Bronchial epithelial cell (primary cell): ENCODE data around the gene PTPRA. TPM values are rescaled to one million over a fixed set of nuclear protein-coding genes. Genes with fewer than 3 reads are reported as not detected.
A peak's percentile ranks its signal among the peaks of the same experiment; 100 is the strongest.

Experiments
- DNase-seq: peaks from one replicate; pipeline ENCODE4 v3.0.0-alpha.2; 2010; ENCODE audit warnings: low read depth
- FAIRE-seq: peaks from 2 replicates; lab custom pipeline; 2011; peaks lifted over from hg19 to GRCh38; lab: Jason Lieb, UNC
- H3K27me3 ChIP-seq: 2 replicates; pipeline ENCODE4 v1.5.1; 2011; ENCODE audit warnings: low read length; ENCODE audit not compliant: control insufficient read depth, insufficient read depth
- H3K36me3 ChIP-seq: 2 replicates; pipeline ENCODE4 v1.5.1; 2011; ENCODE audit warnings: low read length; ENCODE audit not compliant: control insufficient read depth, insufficient read depth
- H3K4me3 ChIP-seq: 2 replicates; pipeline ENCODE4 v1.5.1; 2011; ENCODE audit warnings: mild to moderate bottlenecking, low read depth, low read length, control low read depth
- total RNA-seq: library from RNA; depleted of rRNA; stranded (reverse); fragments of >200 nt; gene quantifications from 2 replicates; pipeline ENCODE4 v1.2.1, GENCODE V29; 2014
- TF ChIP-seq, protein P1 (sequence below): IDR thresholded peaks from 2 replicates; pipeline ENCODE4 v1.5.1; 2011; ENCODE audit warnings: mild to moderate bottlenecking, moderate library complexity, low read length, control low read depth, inconsistent platforms; ENCODE audit not compliant: insufficient read depth, severe bottlenecking

Gene PTPRA
- total RNA-seq, 1 donor from 2014 or later, result 20.8 TPM

DNA sequence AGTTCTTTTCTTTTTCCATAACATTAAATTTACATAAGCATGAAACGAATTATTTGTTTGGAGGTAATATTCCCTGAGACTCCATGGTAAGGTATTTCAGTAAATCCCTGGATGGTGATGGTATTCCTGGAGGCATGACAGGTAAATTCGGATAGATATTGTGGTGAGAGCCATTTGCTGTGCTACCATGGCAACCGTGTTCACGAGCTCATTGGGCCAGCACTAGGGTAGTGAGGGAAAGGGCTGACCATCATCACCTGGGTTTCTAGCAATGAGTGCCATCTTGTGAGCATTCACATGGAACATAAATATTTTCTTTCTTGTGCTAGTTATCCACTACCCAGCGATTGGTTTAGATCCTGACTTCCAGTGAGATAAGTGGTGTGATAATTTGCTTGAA is 118.3 kb downstream of the PTPRA start:
- Histone ChIP-seq H3K27me3 (no peaks in the 10 kb centered on the region), H3K4me3 (no peak overlapping the region), H3K36me3 (peaks cover 15% of the 10 kb centered on the region)
- TF ChIP-seq, protein P1, sequence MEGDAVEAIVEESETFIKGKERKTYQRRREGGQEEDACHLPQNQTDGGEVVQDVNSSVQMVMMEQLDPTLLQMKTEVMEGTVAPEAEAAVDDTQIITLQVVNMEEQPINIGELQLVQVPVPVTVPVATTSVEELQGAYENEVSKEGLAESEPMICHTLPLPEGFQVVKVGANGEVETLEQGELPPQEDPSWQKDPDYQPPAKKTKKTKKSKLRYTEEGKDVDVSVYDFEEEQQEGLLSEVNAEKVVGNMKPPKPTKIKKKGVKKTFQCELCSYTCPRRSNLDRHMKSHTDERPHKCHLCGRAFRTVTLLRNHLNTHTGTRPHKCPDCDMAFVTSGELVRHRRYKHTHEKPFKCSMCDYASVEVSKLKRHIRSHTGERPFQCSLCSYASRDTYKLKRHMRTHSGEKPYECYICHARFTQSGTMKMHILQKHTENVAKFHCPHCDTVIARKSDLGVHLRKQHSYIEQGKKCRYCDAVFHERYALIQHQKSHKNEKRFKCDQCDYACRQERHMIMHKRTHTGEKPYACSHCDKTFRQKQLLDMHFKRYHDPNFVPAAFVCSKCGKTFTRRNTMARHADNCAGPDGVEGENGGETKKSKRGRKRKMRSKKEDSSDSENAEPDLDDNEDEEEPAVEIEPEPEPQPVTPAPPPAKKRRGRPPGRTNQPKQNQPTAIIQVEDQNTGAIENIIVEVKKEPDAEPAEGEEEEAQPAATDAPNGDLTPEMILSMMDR, result no peak
- FAIRE-seq, result no peak
- DNase-seq, result no peak

DNA sequence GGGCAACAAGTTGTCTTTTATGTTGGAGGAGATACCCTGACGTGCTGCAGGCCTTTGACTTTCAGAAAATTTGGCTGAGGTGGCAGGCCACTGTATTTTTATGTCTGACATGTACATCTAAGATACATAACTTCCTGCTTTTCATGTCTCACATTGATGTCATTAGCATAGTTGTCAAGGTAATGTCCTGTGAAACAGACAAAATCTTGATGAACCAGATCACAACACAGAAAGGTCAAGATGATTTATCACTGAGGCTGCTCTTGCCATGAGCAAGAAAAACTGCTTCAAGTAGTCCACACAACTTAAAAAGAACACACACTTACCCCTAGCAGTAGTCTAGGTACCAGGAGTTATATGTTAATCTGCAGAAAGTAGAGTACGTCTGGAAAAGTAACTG is 120.0 kb downstream of the PTPRA start:
- no peaks in the 10 kb centered on the region for H3K27me3 ChIP-seq
- FAIRE-seq (no peak), DNase-seq (no peak)
- H3K4me3 ChIP-seq, result no peak overlapping the region
- H3K36me3 ChIP-seq, result peaks cover 10% of the 10 kb centered on the region
- TF ChIP-seq, protein P1, result no peak

DNA sequence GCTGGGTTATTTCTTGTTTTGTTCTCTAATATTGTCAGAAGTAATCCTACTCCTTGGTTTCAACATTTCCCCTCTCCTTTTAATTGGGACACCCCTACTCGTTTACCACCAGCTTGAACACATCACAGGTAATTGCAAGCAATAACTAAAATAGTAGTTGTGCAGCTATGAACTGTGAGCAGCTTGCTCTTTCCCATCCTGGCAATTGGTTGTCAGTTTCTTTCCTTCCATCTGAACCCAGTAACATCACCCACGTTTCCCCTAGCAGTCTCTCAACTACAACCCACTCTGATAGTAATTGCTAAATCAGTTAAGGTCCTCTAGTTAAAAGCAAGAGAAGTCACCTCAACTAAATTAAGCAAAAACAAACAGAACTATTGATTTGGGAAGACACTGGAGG is 122.5 kb downstream of the PTPRA start:
- Histone ChIP-seq H3K27me3 (no peaks in the 10 kb centered on the region), H3K4me3 (no peak overlapping the region), H3K36me3 (peaks cover 6% of the 10 kb centered on the region)
- TF ChIP-seq, protein P1, result no peak
- DNase-seq (no peak), FAIRE-seq (no peak)

DNA sequence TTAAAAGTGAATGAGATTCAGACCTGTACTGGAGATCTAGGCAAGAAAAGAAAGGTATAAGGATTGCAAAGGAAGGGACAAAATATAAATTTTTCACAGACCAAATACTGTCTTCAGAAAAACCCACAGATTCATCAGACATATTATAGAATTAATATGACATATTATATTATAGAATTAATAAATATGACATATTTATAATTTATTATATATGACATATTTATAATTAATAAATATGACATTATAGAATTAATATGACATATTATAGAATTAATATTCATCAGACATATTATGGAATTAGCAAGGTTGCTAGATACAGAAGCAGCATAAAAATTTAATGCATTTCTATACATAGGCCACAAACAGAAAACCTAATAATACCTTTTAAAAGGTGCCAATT is 125.4 kb downstream of the PTPRA start:
- TF ChIP-seq, protein P1, result no peak
- H3K27me3 ChIP-seq, result no peaks in the 10 kb centered on the region
- DNase-seq, result no peak
- peaks cover 4% of the 10 kb centered on the region for H3K36me3 ChIP-seq
- no peak overlapping the region for H3K4me3 ChIP-seq
- no peak for FAIRE-seq

DNA sequence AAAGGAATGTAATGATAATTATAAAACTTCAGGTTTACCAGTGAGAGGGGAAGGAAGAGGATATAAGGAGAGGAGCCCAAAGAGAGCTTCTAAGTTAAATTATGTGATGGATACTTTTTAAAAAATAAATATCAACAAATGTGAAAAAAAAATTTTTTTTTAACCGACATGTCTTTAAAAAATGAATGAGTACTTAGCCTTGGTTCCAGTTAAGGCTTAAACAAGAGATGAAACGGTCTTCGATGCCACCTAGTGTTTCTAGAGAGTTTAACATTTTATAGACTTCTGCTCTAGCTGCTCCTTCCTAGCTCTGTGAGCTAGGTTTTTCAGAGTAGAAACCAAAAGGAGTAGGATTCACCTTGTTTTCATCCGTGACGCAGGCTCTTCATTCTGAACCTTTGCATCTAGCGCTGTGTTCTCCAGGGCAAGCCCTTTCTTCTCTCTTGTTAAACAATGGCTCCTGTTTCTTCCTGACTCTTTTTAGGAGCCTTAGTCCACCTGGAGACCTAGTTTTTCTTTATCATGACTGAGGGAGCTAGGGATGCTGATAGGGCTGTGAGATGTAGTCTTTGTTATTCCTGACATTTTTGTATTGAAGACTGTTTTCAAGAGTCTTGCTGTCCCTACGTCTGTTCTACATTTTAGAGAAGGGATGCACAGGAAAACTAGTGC is 127.7 kb downstream of the PTPRA start:
- FAIRE-seq (no peak), DNase-seq (peak; percentile 66)
- TF ChIP-seq, protein P1, result peak; percentile 47
- peaks cover 7% of the 10 kb centered on the region for H3K36me3 ChIP-seq
- no peak overlapping the region for H3K4me3 ChIP-seq
- H3K27me3 ChIP-seq, result no peaks in the 10 kb centered on the region

DNA sequence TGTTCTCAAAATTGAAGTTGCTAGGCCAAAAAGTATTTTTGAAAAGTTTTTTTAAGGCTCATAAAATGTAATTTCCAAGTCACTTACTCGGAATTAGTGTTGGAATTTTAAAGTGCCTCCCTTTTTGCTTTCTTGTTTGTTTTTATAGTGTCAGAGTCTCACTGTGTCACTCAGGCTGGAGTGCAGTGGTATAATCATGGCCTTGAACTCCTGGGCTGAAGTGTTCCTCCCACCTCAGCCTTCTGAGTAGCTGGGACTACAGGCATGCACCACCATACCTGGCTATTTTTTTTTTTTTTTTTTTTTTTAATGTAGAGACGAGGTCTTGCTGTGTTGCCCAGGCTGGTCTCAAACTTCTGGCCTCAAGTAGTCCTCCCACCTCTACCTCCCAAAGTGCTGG is 130.1 kb downstream of the PTPRA start:
- DNase-seq, result no peak
- no peak overlapping the region for H3K4me3 ChIP-seq
- FAIRE-seq, result no peak

More for the DNA sequence above, 130.1 kb downstream of the PTPRA start:
- H3K36me3 ChIP-seq, result peaks cover 7% of the 10 kb centered on the region
- H3K27me3 ChIP-seq, result no peaks in the 10 kb centered on the region
- TF ChIP-seq, protein P1, result no peak
